Neuronal stem cell (in vitro differentiated cells): ENCODE results near the gene POC1A.

ENCODE experiments used
- DNase-seq: peaks from one replicate; pipeline ENCODE4 v3.0.0-alpha.2; 2013; ENCODE audit warnings: low spot score
- H2AFZ ChIP-seq: one replicate; pipeline ENCODE4 v1.6.1; 2013; ENCODE audit warnings: mild to moderate bottlenecking, low read length, inconsistent platforms
- H2AK5ac ChIP-seq: 2 replicates; pipeline ENCODE4 v1.6.1; 2013; ENCODE audit warnings: low read depth, mild to moderate bottlenecking, inconsistent platforms, low read length, moderate library complexity, mixed read lengths
- H2BK120ac ChIP-seq: 2 replicates; pipeline ENCODE4 v1.6.1; 2013; ENCODE audit warnings: low read depth, mild to moderate bottlenecking, inconsistent platforms, low read length, moderate library complexity, mixed read lengths
- H2BK12ac ChIP-seq: one replicate; pipeline ENCODE4 v1.6.1; 2013; ENCODE audit warnings: low read length, inconsistent platforms
- H2BK15ac ChIP-seq: 2 replicates; pipeline ENCODE4 v1.6.1; 2013; ENCODE audit warnings: mild to moderate bottlenecking, low read length, inconsistent platforms, mixed read lengths
- H2BK5ac ChIP-seq: one replicate; pipeline ENCODE4 v1.6.1; 2013; ENCODE audit warnings: inconsistent platforms, mild to moderate bottlenecking, low read length, moderate library complexity
- H3K14ac ChIP-seq: one replicate; pipeline ENCODE4 v1.6.1; 2013; ENCODE audit warnings: low read length, inconsistent platforms
- H3K18ac ChIP-seq: 2 replicates; pipeline ENCODE4 v1.6.1; 2013; ENCODE audit warnings: low read length, inconsistent platforms
- H3K23ac ChIP-seq: 2 replicates; pipeline ENCODE4 v1.6.1; 2013; ENCODE audit warnings: low read depth, mild to moderate bottlenecking, mixed read lengths, low read length, inconsistent platforms; ENCODE audit not compliant: poor library complexity
- H3K27ac ChIP-seq: replicated peaks from 3 replicates; pipeline ENCODE4 v1.5.1; 2013; ENCODE audit warnings: low read length, inconsistent platforms
- H3K27me3 ChIP-seq, 3 experiments: 2 replicates each; pipeline ENCODE4 v1.6.1; 2013; ENCODE audit warnings: low read length in 3 of 3, mild to moderate bottlenecking in 2 of 3, inconsistent platforms in 1 of 3, low read depth in 1 of 3, mixed read lengths in 1 of 3, moderate library complexity in 1 of 3; ENCODE audit not compliant: control insufficient read depth in 3 of 3, insufficient read depth in 3 of 3
- H3K36me3 ChIP-seq, 2 donors: replicated peaks in 1 of 2; 2 replicates each; pipeline ENCODE4 v1.6.1; 2013; ENCODE audit warnings: low read length in 2 of 2; ENCODE audit not compliant: control insufficient read depth in 2 of 2, insufficient read depth in 2 of 2
- H3K4ac ChIP-seq: 2 replicates; pipeline ENCODE4 v1.6.1; 2013; ENCODE audit warnings: inconsistent platforms, mild to moderate bottlenecking, low read length, moderate library complexity
- H3K4me1 ChIP-seq, 2 donors: 1 replicate in 1 of 2; 2 replicates in 1 of 2; pipeline ENCODE4 v1.6.1; 2013; ENCODE audit warnings: low read length in 2 of 2, low read depth in 1 of 2; ENCODE audit not compliant: control insufficient read depth in 2 of 2, insufficient read depth in 1 of 2
- H3K4me2 ChIP-seq: one replicate; pipeline ENCODE4 v1.6.1; 2013; ENCODE audit warnings: mild to moderate bottlenecking, low read length, inconsistent platforms; ENCODE audit not compliant: insufficient read depth, poor library complexity, severe bottlenecking
- H3K4me3 ChIP-seq, 2 donors: 2 replicates each; pipeline ENCODE4 v1.5.1; 2013; ENCODE audit warnings: low read length in 2 of 2, mild to moderate bottlenecking in 2 of 2, inconsistent platforms in 1 of 2, moderate library complexity in 1 of 2
- H3K79me1 ChIP-seq: one replicate; pipeline ENCODE4 v1.6.1; 2013; ENCODE audit warnings: low read depth, mild to moderate bottlenecking, inconsistent platforms, low read length, moderate library complexity
- H3K9ac ChIP-seq: one replicate; pipeline ENCODE4 v1.6.1; 2013; ENCODE audit warnings: mild to moderate bottlenecking, low read depth, low read length, inconsistent platforms; ENCODE audit not compliant: poor library complexity
- H3K9me3 ChIP-seq, 2 donors: replicated peaks in 1 of 2; 2 replicates each; pipeline versions ENCODE3 to v1.6.1; 2013; ENCODE audit warnings: low read length in 2 of 2, mild to moderate bottlenecking in 2 of 2, inconsistent platforms in 1 of 2, low read depth in 1 of 2, mixed read lengths in 1 of 2, moderate library complexity in 1 of 2; ENCODE audit not compliant: control insufficient read depth in 2 of 2, insufficient read depth in 1 of 2
- H4K8ac ChIP-seq: one replicate; pipeline ENCODE4 v1.6.1; 2013; ENCODE audit warnings: low read depth, mild to moderate bottlenecking, inconsistent platforms, low read length, moderate library complexity
- H4K91ac ChIP-seq: one replicate; pipeline ENCODE4 v1.6.1; 2013; ENCODE audit warnings: low read length, low read depth, mild to moderate bottlenecking, inconsistent platforms; ENCODE audit not compliant: poor library complexity
- WGBS, 2 donors: extraction: QIAGEN DNeasy Blood & Tissue Kit; methylation state at CpG; one replicate each; pipeline ENCODE4 v1.1.7; 2013; ENCODE audit warnings: missing lambda C conversion rate in 2 of 2, mixed read lengths in 1 of 2; ENCODE audit not compliant: insufficient read length in 2 of 2, insufficient replicate concordance in 1 of 2; ENCODE audit errors: extremely low coverage in 2 of 2; 5-methylcytosine and 5-hydroxymethylcytosine counted together

Gene POC1A

GRCh38 chr3:52025453-52025852 lies 128.8 kb downstream of the POC1A start:
- Histone ChIP-seq H2AK5ac (peak overlapping the region; percentile 1), H3K27ac (no peak overlapping the region)

More at GRCh38 chr3:52025453-52025852, 128.8 kb downstream of the POC1A start:
- no CpG with 5 or more reads among the region's 7 CpGs for WGBS, 2 donors
- H3K9ac ChIP-seq: no peak overlapping the region
- no peak for DNase-seq
- peak overlapping the region; percentile 0 for H2BK120ac ChIP-seq
- H2BK12ac ChIP-seq: no peak overlapping the region
- H2AFZ ChIP-seq: no peak overlapping the region
- no peak overlapping the region for H2BK15ac ChIP-seq
- H3K36me3 ChIP-seq: no peaks in the 10 kb centered on the region
- H4K91ac ChIP-seq: no peak overlapping the region
- H3K4me3 ChIP-seq: no peak overlapping the region
- H4K8ac ChIP-seq: no peak overlapping the region
- no peak overlapping the region for H3K4ac ChIP-seq
- H3K4me2 ChIP-seq: no peak overlapping the region
- H3K9me3 ChIP-seq: no peaks in the 10 kb centered on the region
- H3K14ac ChIP-seq: peak overlapping the region; percentile 25
- H3K27me3 ChIP-seq: peaks cover 0 to 26% (median 0%) of the 10 kb centered on the region in 3 experiments
- H2BK5ac ChIP-seq: no peak overlapping the region
- peaks cover 30 to 31% of the 10 kb centered on the region in 2 donors for H3K4me1 ChIP-seq
- H3K79me1 ChIP-seq: peaks cover 2% of the 10 kb centered on the region
- no peak overlapping the region for H3K23ac ChIP-seq
- H3K18ac ChIP-seq: peak overlapping the region; percentile 73
